HG02678 (cell line): ENCODE measurements around the gene KRTAP10-7.
"Not testable (repeated sequence)": the region's sequence is repeated elsewhere in the genome, so short reads cannot be mapped to it uniquely, and the experiment has no call there.

ENCODE experiments used
- ATAC-seq: cut with Tn5 transposase; IDR thresholded peaks from one replicate; pipeline ENCODE4 v1.9.1; 2021; ENCODE audit warnings: mild to moderate bottlenecking, moderate library complexity; ENCODE audit not compliant: unreplicated experiment

Gene KRTAP10-7

DNA sequence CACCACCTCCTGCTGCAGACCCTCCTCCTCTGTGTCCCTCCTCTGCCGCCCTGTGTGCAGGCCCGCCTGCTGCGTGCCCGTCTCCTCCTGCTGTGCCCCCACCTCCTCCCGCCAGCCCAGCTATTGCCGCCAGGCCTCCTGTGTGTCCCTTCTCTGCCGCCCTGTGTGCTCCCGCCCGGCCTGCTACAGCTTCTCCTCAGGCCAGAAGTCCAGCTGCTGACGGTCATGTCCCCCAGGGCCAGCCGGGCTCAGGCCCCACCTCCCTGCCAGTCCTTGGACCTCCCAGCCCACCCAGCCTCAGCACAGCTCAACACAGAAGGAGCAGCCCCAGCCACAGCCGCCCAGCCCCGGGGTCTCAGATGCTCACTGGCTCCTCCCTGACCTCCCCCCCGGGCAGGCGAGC lies 27.4 kb downstream of the KRTAP10-7 start:
- ATAC-seq = not testable (repeated sequence)

DNA sequence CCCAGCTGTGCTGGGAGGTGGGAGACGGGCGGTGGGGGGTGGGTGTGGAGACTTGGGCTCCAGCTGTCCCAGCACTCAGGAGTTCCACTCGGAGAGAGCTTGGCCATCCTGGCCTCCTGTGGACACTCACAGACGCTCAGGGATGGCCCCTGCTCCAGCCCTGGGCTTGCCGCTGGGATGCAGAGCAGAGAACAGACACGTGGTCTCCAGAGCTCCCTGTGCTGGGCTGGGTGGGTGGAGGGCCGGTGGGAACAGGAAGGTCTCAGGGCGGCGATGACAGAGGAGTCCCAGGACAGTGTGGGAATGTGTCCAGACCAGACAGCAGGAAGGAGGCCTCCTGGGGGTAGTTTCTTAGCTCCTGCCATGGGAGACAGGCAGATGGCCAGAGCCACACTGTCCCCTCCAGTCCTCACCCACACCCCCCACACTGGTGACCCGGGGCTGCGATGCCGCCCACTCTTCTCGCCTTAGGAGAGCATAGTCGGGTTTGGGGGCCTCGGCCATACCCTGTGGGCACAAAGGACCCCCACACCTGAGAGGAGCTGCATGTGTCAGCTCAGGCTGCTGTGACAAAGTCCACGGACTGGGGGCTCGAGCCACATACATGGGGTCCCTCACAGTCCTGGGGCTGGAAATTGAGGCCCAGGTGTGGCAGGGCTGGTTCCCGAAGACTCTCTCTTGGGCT lies 28.5 kb downstream of the KRTAP10-7 start:
- ATAC-seq = no peak

GRCh38 chr21:44630440-44630839 lies 30.0 kb downstream of the KRTAP10-7 start:
- no peak for ATAC-seq

GRCh38 chr21:44632067-44632466 lies 31.7 kb downstream of the KRTAP10-7 start:
- ATAC-seq = no peak

- no peak for ATAC-seq
These were observed 36.0 kb downstream of the KRTAP10-7 start for GRCh38 chr21:44636209-44637017.

DNA sequence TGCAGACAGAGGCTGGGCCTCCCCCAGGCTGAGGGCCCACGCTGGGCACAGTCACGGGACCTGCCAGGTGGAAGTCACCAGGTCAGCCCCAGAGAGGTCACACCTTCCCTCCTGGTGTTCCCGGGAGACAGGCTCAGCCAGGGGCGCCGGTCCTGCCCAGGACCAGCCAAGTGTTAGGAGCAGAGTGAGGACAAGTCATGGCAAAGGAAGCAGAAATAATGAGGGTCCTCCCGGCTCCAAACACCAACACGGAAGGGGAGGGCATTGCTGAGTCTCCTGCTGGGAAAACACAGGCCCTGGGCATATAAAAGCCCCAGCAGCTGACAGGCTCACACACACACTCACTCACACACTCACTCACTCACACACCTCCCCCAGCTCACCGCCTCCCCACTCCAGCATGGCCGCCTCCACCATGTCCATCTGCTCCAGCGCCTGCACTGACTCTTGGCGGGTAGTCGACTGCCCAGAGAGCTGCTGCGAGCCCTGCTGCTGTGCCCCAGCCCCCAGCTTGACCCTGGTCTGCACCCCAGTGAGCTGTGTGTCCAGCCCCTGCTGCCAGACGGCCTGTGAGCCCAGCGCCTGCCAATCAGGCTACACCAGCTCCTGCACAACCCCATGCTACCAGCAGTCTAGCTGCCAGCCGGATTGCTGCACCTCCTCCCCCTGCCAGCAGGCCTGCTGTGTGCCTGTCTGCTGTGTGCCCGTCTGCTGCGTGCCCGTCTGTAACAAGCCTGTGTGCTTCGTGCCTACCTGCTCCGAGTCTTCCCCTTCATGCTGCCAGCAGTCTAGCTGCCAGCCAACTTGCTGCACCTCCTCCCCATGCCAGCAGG lies 36.8 kb downstream of the KRTAP10-7 start, which contains the start of gene KRTAP10-10:
KRTAP10-10 (plus strand) TSS at position 339 of the 833 bp plus-strand sequence; CDS start at position 401, 62 bp downstream.
- no peak for ATAC-seq

DNA sequence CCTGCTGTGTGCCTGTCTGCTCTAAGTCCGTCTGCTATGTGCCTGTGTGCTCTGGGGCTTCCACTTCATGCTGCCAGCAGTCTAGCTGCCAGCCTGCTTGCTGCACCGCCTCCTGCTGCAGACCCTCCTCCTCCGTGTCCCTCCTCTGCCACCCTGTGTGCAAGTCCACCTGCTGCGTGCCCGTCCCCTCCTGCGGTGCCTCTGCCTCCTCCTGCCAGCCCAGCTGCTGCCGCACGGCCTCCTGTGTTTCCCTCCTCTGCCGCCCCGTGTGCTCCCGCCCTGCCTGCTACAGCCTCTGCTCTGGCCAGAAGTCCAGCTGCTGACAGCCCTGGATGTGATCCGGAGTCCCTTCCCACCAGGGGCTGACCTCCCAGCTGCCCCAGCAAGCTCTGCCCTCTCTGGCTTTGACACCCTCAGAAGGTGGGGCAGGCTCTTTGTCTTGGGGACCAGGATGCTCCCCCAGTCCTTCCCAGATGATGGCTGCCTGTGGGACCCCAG lies 37.5 kb downstream of the KRTAP10-7 start:
- ATAC-seq = not testable (repeated sequence)

GRCh38 chr21:44638506-44639330 lies 38.3 kb downstream of the KRTAP10-7 start:
- ATAC-seq = not testable (repeated sequence)

DNA sequence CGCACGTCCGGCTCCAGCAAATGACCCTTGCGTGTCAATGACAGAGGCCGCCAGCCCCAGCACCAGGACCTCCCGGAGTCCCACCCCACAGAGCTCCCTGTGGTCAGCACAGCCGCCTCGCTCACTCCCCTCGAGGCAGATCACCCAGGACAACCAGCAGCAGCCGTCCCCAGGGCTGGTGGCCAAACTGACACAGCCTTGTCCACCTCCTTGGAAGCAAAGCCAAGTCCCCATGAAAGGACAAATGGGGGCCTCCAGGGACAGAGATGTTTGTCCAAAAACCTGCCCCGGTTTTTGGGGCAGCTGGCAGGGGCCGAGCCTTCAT lies 38.9 kb downstream of the KRTAP10-7 start:
- ATAC-seq = no peak

DNA sequence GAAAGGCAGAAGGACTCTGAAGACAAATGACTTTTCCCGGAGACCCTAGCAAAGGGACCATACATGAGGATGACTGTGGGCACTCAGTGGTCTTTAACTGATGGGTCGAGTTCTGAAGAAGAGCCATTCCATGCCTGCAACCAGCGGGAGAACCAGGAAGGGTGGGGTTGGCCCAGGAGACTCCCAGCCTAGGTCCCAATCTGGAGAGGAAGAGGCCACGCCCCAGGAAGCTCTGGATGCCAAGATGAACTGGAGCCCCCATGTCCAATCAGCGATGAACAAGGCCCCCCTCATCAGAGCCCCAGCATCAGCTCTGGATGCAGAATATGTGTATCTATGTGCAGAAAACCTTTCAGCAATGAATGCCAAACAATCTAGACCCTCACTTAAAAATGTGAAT lies 40.4 kb downstream of the KRTAP10-7 start:
- ATAC-seq = no peak

DNA sequence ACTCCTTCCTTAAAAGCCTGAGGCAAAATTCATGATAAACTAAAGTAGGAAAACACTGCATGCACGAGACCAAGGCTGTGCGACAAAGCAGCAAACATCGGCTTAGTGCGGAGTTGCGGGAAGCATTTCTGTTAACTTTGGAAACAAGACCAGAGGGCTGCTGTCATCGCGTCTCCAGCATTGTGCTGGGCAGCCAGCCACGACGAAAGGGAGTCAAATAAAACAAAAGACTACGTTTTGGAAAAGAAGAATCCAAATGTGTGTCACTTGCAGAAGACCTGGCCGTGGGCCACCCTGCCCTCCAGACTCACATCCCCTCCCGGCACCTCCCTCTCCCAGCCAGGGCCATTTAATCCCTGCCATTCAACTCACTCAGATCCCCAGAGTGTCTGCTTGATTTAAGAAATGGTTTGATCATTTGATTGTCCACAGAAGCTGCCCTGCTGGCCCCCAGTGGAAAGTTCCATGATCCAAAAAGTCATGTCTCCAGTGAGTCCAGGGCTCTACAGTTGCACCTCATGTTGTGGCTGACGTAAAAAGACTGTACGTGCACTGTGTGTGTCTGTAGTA lies 43.4 kb downstream of the KRTAP10-7 start:
- ATAC-seq = no peak

DNA sequence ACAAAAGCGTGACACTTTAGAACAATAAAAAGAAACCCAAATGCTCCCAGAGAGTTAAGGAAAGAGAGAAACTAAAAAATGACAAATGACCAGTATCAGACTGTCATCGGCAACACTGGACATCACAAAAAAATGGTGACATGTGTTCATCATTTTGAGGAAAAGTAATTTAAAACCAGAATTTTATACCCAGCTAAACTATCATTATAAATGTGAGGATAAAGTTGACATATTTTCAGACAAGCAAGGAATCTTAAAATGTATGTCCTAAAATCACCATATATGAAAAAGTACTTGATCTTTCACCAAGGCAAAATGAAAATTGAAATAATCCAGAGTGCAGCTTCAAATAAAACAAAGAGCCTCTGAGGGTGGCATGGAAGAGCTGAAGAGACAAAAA lies 44.5 kb downstream of the KRTAP10-7 start:
- ATAC-seq = no peak

DNA sequence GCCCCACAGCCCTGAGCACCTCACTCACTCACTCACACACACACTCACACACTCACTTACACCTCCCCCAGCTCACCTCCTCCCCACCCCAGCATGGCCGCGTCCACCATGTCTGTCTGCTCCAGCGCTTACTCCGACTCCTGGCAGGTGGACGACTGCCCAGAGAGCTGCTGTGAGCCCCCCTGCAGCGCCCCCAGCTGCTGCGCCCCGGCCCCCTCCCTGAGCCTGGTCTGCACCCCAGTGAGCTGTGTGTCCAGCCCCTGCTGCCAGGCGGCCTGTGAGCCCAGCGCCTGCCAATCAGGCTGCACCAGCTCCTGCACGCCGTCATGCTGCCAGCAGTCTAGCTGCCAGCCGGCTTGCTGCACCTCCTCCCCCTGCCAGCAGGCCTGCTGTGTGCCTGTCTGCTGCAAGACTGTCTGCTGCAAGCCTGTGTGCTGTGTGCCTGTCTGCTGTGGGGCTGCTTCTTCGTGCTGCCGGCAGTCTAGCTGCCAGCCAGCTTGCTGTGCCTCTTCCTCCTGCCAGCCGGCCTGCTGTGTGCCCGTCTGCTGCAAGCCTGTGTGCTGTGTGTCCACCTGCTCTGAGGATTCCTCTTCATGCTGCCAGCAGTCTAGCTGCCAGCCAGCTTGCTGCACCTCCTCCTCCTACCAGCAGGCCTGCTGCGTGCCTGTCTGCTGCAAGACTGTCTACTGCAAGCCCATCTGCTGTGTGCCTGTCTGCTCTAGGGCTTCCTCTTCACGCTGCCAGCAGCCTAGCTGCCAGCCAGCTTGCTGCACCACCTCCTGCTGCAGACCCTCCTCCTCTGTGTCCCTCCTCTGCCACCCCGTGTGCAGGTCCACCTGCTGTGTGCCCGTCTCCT lies 46.2 kb downstream of the KRTAP10-7 start, which contains the start of gene KRTAP10-11:
KRTAP10-11 (plus strand) TSS at position 49 of the 856 bp plus-strand sequence; CDS start at position 94, 45 bp downstream.
- ATAC-seq = not testable (repeated sequence)

DNA sequence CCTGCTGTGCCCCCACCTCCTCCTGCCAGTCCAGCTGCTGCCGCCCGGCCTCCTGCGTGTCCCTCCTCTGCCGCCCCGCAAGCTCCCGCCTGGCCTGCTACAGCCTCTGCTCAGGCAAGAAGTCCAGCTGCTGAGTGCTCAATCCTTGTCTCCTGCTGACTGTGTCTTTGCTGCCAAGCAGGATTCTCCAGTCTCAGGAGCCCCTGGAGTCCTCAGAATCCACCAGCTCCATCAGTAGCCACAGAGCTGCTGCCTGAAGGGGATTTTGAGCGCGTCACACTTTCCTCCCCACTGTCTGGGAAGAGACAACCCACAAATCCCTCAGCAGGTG lies 46.8 kb downstream of the KRTAP10-7 start:
- no peak for ATAC-seq

DNA sequence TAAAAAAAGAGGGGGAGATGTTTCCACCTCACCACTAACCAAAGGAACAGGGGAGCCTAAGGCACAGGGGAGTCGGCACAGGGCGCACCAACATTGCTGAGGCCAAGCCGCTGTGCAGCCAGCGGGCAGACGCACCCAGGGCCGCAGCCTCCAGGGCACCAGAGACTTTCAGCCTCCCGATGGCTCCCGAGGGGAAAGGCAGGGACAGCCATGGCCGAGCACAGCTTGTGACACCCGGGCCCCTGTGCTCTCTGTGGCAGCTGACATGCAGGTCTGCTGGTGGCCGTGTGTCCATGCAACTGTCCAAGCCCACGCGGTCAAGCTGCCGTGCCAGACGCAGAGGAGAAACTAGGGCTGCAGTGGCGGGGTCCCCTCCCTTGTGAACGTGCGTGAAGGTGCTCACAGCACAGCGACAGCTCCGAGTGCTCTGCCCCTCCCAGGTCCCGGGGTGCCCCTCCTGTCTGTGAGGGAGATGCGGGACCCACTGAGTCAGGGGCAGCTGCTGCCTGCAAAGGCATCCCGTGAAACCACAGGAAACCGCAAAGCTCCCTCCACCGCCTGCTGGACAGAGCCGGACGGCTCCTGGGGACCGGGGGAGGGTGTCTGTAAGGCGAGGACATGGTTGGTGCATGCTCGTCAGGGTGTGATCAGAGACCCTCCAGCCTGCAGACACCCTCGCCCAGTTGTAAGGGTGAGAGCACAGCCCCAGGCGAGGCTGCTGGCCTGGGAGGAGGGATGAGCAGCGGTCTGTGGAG lies 48.3 kb downstream of the KRTAP10-7 start:
- no peak for ATAC-seq

DNA sequence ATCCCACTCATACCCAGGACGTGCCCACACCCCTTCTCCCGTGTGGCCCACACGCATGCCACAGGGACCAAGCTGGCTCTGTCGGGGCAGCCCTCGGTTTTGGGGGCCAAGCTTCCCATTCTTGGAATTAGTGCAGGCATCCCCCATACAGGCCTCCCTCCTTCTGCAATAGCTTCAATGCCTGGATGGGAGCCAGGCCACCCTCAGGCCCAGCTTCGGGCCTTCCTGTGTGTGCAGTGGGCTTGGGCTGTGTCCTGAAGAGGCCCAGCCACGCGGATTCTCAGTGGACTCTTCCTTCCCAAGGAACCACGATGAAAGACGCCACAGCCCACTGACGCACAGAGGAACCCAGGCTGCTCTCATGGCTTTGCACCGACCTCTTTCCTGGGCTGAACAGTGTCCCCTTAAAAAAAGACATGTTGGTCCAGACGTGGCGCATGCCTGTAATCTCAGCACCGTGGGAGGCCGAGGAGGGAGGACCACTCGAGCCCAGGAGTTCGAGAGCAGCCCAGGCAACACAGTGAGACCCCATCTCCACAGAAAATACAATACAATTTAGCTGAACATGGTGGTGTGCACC lies 49.2 kb downstream of the KRTAP10-7 start:
- ATAC-seq = no peak

- no peak for ATAC-seq
These were observed 50.0 kb downstream of the KRTAP10-7 start for GRCh38 chr21:44650265-44650972.
